K562 (cell line): ENCODE data around the gene NGRN. TPM values are rescaled to one million over a fixed set of nuclear protein-coding genes. Genes with fewer than 3 reads are reported as not detected.

Experiments used
- ATAC-seq: fragments of 200-7000 bp; cut with Tn5 transposase; 3 replicates; pipeline ENCODE4 v1.9.1; 2020; ENCODE audit warnings: moderate library complexity
- BruUV-seq: library from RNA; stranded (reverse); fragments of 400-500 nt; replicated peaks from 2 replicates; lab custom pipeline; 2021; lab: Mats Ljungman, UMichigan
- CTCF ChIA-PET: fragments of 300-600 bp; formaldehyde crosslinking; extraction: SDS; loops from one replicate; lab custom pipeline; 2021; ENCODE audit warnings: low intra/inter-chr PET ratio; lab: Yijun Ruan, JAX
- POLR2A ChIA-PET: fragments of 300-600, 350-650 bp; sonication (Branson Sonifier 250); formaldehyde crosslinking; extraction: SDS; loops from one replicate; lab custom pipeline; 2021; ENCODE audit warnings: antibody characterized with exemption, inconsistent platforms; lab: Yijun Ruan, JAX
- DNase-seq, 4 experiments: peaks; one replicate each; pipeline versions ENCODE4 v3.0.0 to v3.0.0-alpha.2; 2011 to 2018; ENCODE audit warnings: low spot score in 3 of 4, mixed read lengths in 3 of 4; ENCODE audit errors: extremely low read depth in 1 of 4
- FAIRE-seq: peaks from 2 replicates; lab custom pipeline; 2011; peaks lifted over from hg19 to GRCh38; lab: Jason Lieb, UNC
- H2AFZ ChIP-seq: 2 replicates; pipeline ENCODE4 v1.6.0; 2011; ENCODE audit warnings: low read depth, low read length, control low read depth, inconsistent platforms
- H3K27ac ChIP-seq: fragments of 200-600 bp; 3 replicates; pipeline ENCODE4 v1.8.0; 2011; ENCODE audit warnings: low read depth, mild to moderate bottlenecking, control low read depth, inconsistent platforms, low read length, moderate library complexity, mixed read lengths; ENCODE audit errors: extremely low read depth
- H3K27me3 ChIP-seq, 2 experiments: fragments of 300-600 bp in 1 of 2; 2 replicates in 1 of 2; 3 replicates in 1 of 2; pipeline versions ENCODE4 v1.6.0 to v1.8.0; 2011; ENCODE audit warnings: inconsistent platforms in 2 of 2, low read length in 2 of 2, mild to moderate bottlenecking in 1 of 2, mixed read lengths in 1 of 2, moderate library complexity in 1 of 2; ENCODE audit not compliant: control insufficient read depth in 2 of 2, insufficient read depth in 2 of 2
- H3K36me3 ChIP-seq: fragments of 300-600 bp; 3 replicates; pipeline ENCODE4 v1.8.0; 2011; ENCODE audit warnings: mild to moderate bottlenecking, low read length, inconsistent platforms; ENCODE audit not compliant: control insufficient read depth, insufficient read depth
- H3K4me1 ChIP-seq, 2 experiments: fragments of 200-600 bp in 1 of 2; replicated peaks in 1 of 2; 2 replicates in 1 of 2; 3 replicates in 1 of 2; pipeline versions ENCODE4 v1.5.1 to v1.8.0; 2011; ENCODE audit warnings: inconsistent platforms in 2 of 2, low read length in 2 of 2, mild to moderate bottlenecking in 1 of 2, mixed read lengths in 1 of 2, moderate library complexity in 1 of 2; ENCODE audit not compliant: control insufficient read depth in 2 of 2, insufficient read depth in 2 of 2
- H3K4me2 ChIP-seq: 2 replicates; pipeline ENCODE4 v1.6.1; 2011; ENCODE audit warnings: low read length, control low read depth, inconsistent platforms, mixed read lengths; ENCODE audit not compliant: insufficient read depth
- H3K4me3 ChIP-seq: fragments of 200-600 bp; sonication (generic), shearing (Covaris generic); 2 replicates; pipeline ENCODE4 v1.5.1; 2016; ENCODE audit warnings: control low read depth, inconsistent platforms
- H3K79me2 ChIP-seq: fragments of 200-600 bp; 3 replicates; pipeline ENCODE4 v1.8.0; 2011; ENCODE audit warnings: low read length, inconsistent platforms; ENCODE audit not compliant: control insufficient read depth, insufficient read depth
- H3K9ac ChIP-seq, 2 experiments: 2 replicates each; pipeline versions ENCODE4 v1.6.0 to v1.6.1; 2011; ENCODE audit warnings: low read depth in 2 of 2, low read length in 2 of 2, control low read depth in 1 of 2, inconsistent platforms in 1 of 2, mild to moderate bottlenecking in 1 of 2, mixed read lengths in 1 of 2; ENCODE audit not compliant: insufficient read depth in 1 of 2
- H3K9me1 ChIP-seq: one replicate; pipeline ENCODE4 v1.6.0; 2011; ENCODE audit warnings: inconsistent platforms, mild to moderate bottlenecking, low read length, moderate library complexity; ENCODE audit not compliant: control insufficient read depth, insufficient read depth
- H3K9me3 ChIP-seq: replicated peaks from 2 replicates; pipeline ENCODE4 v1.5.1; 2011; ENCODE audit warnings: low read depth, low read length, inconsistent platforms; ENCODE audit not compliant: control insufficient read depth, insufficient read depth
- H4K20me1 ChIP-seq: replicated peaks from 2 replicates; pipeline ENCODE4 v1.6.1; 2011; ENCODE audit warnings: low read length, inconsistent platforms, mixed read lengths; ENCODE audit not compliant: control insufficient read depth, insufficient read depth
- MBD1 ChIP-seq: fragments of 250-450 bp; sonication (Bioruptor Pico); IDR thresholded peaks from 2 replicates; pipeline ENCODE4 v1.8.0; 2022; ENCODE audit warnings: inconsistent platforms
- POLR2G ChIP-seq: fragments of 200-400 bp; formaldehyde crosslinking; IDR thresholded peaks from 2 replicates; pipeline ENCODE4 v1.6.1; 2017; ENCODE audit warnings: low read depth, mild to moderate bottlenecking, antibody characterized with exemption, low read length, moderate library complexity
- RNF2 ChIP-seq: sonication (generic); IDR thresholded peaks from 2 replicates; pipeline ENCODE4 v1.6.1; 2016
- TCF15 ChIP-seq: fragments of 250-450 bp; sonication (Bioruptor Pico); IDR thresholded peaks from 2 replicates; pipeline ENCODE4 v1.8.0; 2022; ENCODE audit warnings: moderate library complexity, mild to moderate bottlenecking, inconsistent platforms
- WGBS: fragments of 100-300 bp; shearing (Covaris generic); methylation state at CpG from one replicate; pipeline ENCODE4 v1.1.6; 2016; ENCODE audit warnings: low coverage, mixed read lengths; ENCODE audit not compliant: insufficient coverage; ENCODE audit errors: missing lambda C conversion rate; 5-methylcytosine and 5-hydroxymethylcytosine counted together
- in situ Hi-C: fragments of 300-500 bp; cut with MboI; formaldehyde crosslinking; loops from 4 replicates; pipeline ENCODE4 v1.15.0; 2018; ENCODE audit warnings: inconsistent platforms, mixed read lengths
- intact Hi-C: fragments of 100-400 bp; cut with micrococcal nuclease; formaldehyde crosslinking; loops from 2 replicates; pipeline ENCODE4 v1.14.2; 2022
- polyA plus RNA-seq, 8 experiments: library from polyadenylated mRNA; depleted of rRNA in 4 of 8; stranded (reverse) in 5 of 8; unstranded in 3 of 8; fragments of >200 nt; fragmentation: Nextera tagmentation in 2 of 8; fragmentation: Illumina TruSeq in 1 of 8; extraction: Ambion mirVana in 2 of 8; extraction: Trizol in 1 of 8; gene quantifications; 2 replicates each; pipeline versions ENCODE4 v1.2.1 to v1.2.3, GENCODE V29; 2011 to 2014; ENCODE audit warnings: inconsistent platforms in 1 of 8, missing spikeins in 1 of 8
- total RNA-seq, 7 experiments: library from RNA; depleted of rRNA in 6 of 7; stranded (reverse); fragments of >200 nt in 6 of 7; fragmentation: Illumina TruSeq in 2 of 7; extraction: Trizol in 2 of 7; gene quantifications; 2 replicates each; pipeline versions ENCODE4 v1.2.1 to v1.2.3, GENCODE V29; 2011 to 2021; ENCODE audit warnings: low replicate concordance in 1 of 7

The NGRN gene
- total and polyA plus RNA-seq, 9 of the 15 experiments (the other 6 are each of a cell fraction or from before 2014, with no cell fraction given): 14.0 to 73.4 (median 60.0) TPM

- peaks cover 32% of the 10 kb centered on the region for H3K79me2 ChIP-seq
- BruUV-seq: no TSS peak
- CTCF ChIA-PET: interaction anchor here (0.7 kb wide), 1 partner anchor 88 kb away, joined by 3 read pairs; no protein-coding TSS in a partner anchor
- no peak overlapping the region for H3K27ac ChIP-seq
- H3K4me2 ChIP-seq: no peak overlapping the region
- no peak for TF ChIP-seq MBD1 (CRISPR knock-in tag)
- 0 out of 2 replicates have a peak, but pooled peaks have one; percentile 24 for TF ChIP-seq POLR2G
- no peak for TF ChIP-seq TCF15 (CRISPR knock-in tag)
- TF ChIP-seq RNF2: no peak
- no peak for FAIRE-seq
- POLR2A ChIA-PET: interaction anchor here (0.8 to 1.8 kb wide), 4 partner anchors 9 to 44 kb away, joined by 3 to 6 read pairs (median 4); no protein-coding TSS in a partner anchor
- H3K36me3 ChIP-seq: peaks cover 66% of the 10 kb centered on the region
- intact Hi-C loops: loop anchor here (5.0 kb wide), 1 partner anchor 57 kb away; no protein-coding TSS in a partner anchor
- H4K20me1 ChIP-seq: 0 out of 2 replicates have a peak, but pooled peaks cover 4% of the 10 kb centered on the region
- H2AFZ ChIP-seq: no peak overlapping the region
- 93% methylated on average over 7 of the region's 8 CpGs for WGBS
- no peaks in the 10 kb centered on the region for H3K27me3 ChIP-seq
- no peak overlapping the region for H3K4me3 ChIP-seq
- peak overlapping the region in 1 of 2 experiments; percentile 70; a peak in 2 of 4 replicates for H3K9ac ChIP-seq
- H3K9me1 ChIP-seq: no peaks in the 10 kb centered on the region
- no peaks in the 10 kb centered on the region for H3K9me3 ChIP-seq
- no peak for ATAC-seq
- no peak for DNase-seq
- in situ Hi-C loops: loop anchor here (10.0 kb wide), 1 partner anchor 446 kb away; no protein-coding TSS in a partner anchor
- H3K4me1 ChIP-seq: peaks cover 7 to 43% of the 10 kb centered on the region in 2 experiments; a peak in 3 of 5 replicates
Observed at GRCh38 chr15:90230610-90231009, 34.9 kb upstream of the NGRN start.
